Activated CD8-positive, alpha-beta memory T cell treated with anti-CD3 and anti-CD28 coated beads for 36 hours (primary cell): Measurements from ENCODE around the gene ODF2. TPM values are rescaled to one million over a fixed set of nuclear protein-coding genes. Genes with fewer than 3 reads are reported as not detected.
"Not testable (repeated sequence)": the region's sequence is repeated elsewhere in the genome, so short reads cannot be mapped to it uniquely, and the experiment has no call there.

Experiments
- CTCF ChIA-PET: fragments of 350-600 bp; sonication (Branson Sonifier 250); formaldehyde crosslinking; loops from one replicate; lab custom pipeline; 2021; ENCODE audit warnings: antibody characterized with exemption; lab: Charles Lee
- POLR2A ChIA-PET: fragments of 350-600 bp; sonication (Branson Sonifier 250); formaldehyde crosslinking; loops from one replicate; lab custom pipeline; 2021; ENCODE audit warnings: antibody characterized with exemption; lab: Charles Lee
- total RNA-seq, 2 experiments: library from RNA; stranded (reverse); gene quantifications; one replicate each; pipeline ENCODE4 v1.2.3, GENCODE V29; 2021

Gene ODF2
- total RNA-seq, 2 experiments from 2014 or later: 72.4 to 73.4 TPM

GRCh38 chr9:128499920-128500319, 44.1 kb downstream of the ODF2 start:
- POLR2A ChIA-PET: no interaction called here
- CTCF ChIA-PET: no interaction called here

DNA sequence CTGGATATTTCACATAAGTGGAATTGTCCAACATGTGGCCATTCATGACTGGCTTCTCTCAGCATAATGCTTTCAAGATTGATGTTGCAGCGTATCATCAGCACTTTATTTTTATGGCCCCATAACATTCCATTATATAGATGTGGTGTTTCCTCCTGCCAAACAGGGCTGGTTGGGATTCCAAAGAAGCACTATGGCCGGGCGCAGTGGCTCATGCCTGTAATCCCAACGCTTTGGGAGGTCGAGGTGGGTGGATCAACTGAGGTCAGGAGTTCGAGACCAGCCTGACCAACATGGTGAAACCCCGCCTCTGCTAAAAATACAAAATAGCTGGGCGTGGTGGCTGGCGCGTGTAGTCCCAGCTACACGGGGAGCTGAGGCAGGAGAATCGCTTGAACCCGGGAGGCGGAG, 47.6 kb downstream of the ODF2 start:
- POLR2A ChIA-PET, CTCF ChIA-PET: not testable (repeated sequence)

- ChIA-PET POLR2A (no interaction called here), CTCF (no interaction called here)
Observed at GRCh38 chr9:128503870-128504269, 48.1 kb downstream of the ODF2 start.

- POLR2A ChIA-PET: interaction anchor here (0.5 to 1.3 kb wide), 6 partner anchors 46 to 708 kb away, joined by 4 to 5 read pairs (median 4); partner anchors contain the start of genes SPTAN1 and URM1
- CTCF ChIA-PET: interaction anchor here (0.8 to 1.1 kb wide), 4 partner anchors 66 to 210 kb away, joined by 3 read pairs; no protein-coding TSS in a partner anchor
Observed at GRCh38 chr9:128504485-128505413, 48.9 kb downstream of the ODF2 start, which contains the start of gene GLE1. TSS of gene GLE1 (plus strand) at chr9:128504719. CDS start at chr9:128504806, 87 bp downstream.

DNA sequence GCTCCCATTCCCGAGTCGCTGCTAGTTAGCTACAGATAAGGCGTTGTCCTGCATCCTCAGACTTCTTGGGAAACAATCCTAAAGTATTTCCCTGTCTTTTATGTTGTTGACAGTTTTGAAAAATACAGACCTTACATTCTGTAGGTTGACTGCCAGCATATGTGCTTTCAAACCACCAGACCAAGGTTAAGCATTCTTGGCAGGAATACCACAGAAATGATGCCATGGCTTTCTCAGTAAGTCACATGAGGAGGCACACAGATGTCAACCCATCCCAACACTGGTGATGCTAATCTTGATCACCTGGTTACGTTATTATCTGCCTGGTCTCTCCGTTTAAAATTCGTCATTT, 49.6 kb downstream of the ODF2 start:
- POLR2A ChIA-PET: interaction anchor here (0.5 to 1.3 kb wide), 5 partner anchors 46 to 708 kb away, joined by 4 to 5 read pairs (median 4); partner anchors contain the start of genes SPTAN1 and URM1
- CTCF ChIA-PET: interaction anchor here (0.9 to 1.1 kb wide), 3 partner anchors 67 to 164 kb away, joined by 3 read pairs; no protein-coding TSS in a partner anchor

- CTCF ChIA-PET, POLR2A ChIA-PET: not testable (repeated sequence)
Observed at GRCh38 chr9:128505906-128506305, 50.1 kb downstream of the ODF2 start.

DNA sequence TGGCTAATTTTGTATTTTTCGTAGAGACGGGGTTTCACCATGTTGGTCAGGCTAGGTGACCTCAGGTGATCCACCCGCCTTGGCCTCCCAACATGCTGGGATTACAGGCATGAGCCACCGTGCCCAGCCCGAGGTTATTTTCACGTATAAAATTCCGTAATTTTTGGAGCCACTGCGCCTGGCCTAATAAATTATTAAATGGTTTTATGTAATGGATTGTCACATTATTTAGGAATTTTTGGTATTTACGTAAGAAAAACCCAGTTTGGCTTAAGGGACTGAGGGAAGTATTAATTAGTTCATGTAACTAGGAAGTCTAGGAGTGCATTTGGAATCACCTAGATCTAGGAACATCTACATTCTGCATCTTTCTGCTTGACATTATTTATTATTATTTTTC, 57.0 kb downstream of the ODF2 start:
- POLR2A ChIA-PET: interaction anchor here (0.6 kb wide), 1 partner anchor 47 kb away, joined by 3 read pairs; no protein-coding TSS in a partner anchor
- CTCF ChIA-PET: no interaction called here

- CTCF ChIA-PET: interaction anchor here (0.5 to 0.6 kb wide), 2 partner anchors 109 to 456 kb away, joined by 3 read pairs; no protein-coding TSS in a partner anchor
- POLR2A ChIA-PET: interaction anchor here (0.7 kb wide), 1 partner anchor 158 kb away, joined by 5 read pairs; no protein-coding TSS in a partner anchor
Observed at GRCh38 chr9:128521956-128522355, 66.2 kb downstream of the ODF2 start.

GRCh38 chr9:128523199-128523925, 67.6 kb downstream of the ODF2 start:
- CTCF ChIA-PET: no interaction called here
- POLR2A ChIA-PET: no interaction called here

GRCh38 chr9:128526720-128527119, 70.9 kb downstream of the ODF2 start:
- CTCF ChIA-PET: no interaction called here
- POLR2A ChIA-PET: no interaction called here

- ChIA-PET CTCF (interaction anchor here (0.6 kb wide), 1 partner anchor 31 kb away, joined by 3 read pairs; no protein-coding TSS in a partner anchor), POLR2A (no interaction called here)
Observed at GRCh38 chr9:128528445-128529160, 72.8 kb downstream of the ODF2 start.

DNA sequence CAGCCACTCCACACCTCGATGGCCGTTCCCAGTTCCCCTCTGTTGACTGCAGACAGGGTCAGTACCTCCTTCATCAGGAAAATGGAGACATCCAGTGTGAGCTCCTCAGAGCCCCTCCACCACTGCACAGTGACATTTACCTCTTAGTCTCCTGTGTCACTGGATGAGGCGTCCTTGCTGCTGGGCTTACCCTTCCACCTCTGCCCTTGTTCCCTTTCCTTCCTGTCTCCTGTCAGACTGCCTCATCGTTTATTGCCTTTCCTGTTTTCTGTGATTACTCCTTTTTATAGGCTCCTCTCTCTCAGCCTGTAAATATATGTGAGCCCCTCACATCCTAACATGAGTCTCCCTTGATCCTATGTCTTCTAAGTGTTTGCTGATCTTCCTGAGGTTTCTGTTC, 73.4 kb downstream of the ODF2 start:
- CTCF ChIA-PET: interaction anchor here (0.6 kb wide), 1 partner anchor 30 kb away, joined by 3 read pairs; no protein-coding TSS in a partner anchor
- POLR2A ChIA-PET: no interaction called here

DNA sequence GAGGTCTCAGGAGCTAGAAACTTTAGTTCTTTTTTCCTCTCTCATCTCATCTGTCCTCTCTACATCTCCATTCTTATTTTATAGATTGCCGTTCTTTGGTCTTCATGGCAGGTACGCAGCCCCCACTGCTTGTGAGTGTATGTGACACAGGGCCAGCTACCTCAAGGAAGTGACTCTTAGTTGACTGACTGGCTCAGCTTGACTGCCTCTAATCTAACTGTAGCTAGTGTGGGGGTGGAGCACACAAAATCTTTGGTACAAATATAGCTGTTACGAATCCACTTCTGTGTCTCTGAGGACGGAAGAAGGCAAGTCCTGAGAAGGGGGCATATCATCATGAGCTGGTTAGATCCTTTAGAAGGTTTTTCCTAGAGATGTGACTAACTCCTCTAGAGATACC, 76.8 kb downstream of the ODF2 start:
- ChIA-PET POLR2A (no interaction called here), CTCF (interaction anchor here (0.6 to 1.0 kb wide), 2 partner anchors 94 to 1205 kb away, joined by 3 to 4 read pairs; no protein-coding TSS in a partner anchor)

DNA sequence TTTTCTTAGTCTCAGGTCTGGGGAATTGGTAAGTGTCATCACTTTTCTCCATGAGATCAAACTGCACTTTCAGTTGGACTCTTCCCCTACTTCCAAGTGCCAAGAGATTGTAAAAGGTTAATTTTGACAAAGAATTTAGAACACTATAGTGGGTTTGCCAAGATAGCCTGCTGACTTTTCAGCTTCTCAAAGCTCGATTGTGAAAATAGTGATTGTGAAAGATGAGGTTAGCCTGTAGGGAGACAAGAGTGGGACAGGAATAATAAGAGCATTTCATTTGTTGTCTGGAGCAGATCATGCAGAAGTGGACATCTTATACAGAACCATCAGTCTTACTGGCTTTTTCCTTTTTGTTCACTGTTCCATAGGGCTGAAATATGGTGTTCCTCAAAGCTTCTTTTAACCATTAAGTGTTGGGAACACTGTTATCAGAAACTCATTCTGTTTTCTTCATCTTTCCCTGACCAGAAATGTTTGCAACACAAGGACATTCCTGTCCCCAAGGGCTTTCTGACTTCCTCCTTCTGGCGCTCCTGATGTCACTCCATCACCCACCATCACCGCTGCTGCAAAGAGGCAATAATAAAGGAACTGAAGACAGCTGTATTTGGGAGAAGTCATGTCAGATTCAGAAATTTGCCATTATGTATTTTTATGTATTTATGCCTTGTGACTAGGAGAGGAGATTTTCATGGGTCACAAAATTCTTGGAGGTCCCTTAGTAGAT, 85.0 kb downstream of the ODF2 start:
- POLR2A ChIA-PET: interaction anchor here (1.1 kb wide), 1 partner anchor 11 kb away, joined by 3 read pairs; the partner anchor contains the start of gene SPTAN1
- CTCF ChIA-PET: no interaction called here

- ChIA-PET CTCF (no interaction called here), POLR2A (no interaction called here)
Observed at GRCh38 chr9:128546504-128546903, 90.7 kb downstream of the ODF2 start.

DNA sequence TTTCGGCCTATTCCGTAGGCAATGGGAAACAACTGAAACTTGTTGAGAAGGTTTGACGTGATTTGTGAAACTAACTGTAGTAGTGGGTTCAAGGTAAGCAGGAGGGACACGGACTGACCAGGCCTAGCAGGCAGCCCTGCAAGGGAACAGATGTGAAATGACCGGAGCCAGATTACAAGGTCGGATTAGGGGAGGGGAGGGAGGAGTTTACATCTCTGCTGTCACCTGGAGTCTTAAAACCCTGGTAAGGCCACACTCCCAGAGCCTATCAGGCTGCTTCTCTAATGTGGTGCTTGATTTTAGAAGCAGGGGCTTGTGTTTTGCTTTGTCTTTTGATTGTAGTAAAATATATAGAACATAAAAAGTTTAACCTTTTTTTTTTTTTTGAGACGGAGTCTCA, 93.1 kb downstream of the ODF2 start:
- CTCF ChIA-PET: no interaction called here
- POLR2A ChIA-PET: no interaction called here

DNA sequence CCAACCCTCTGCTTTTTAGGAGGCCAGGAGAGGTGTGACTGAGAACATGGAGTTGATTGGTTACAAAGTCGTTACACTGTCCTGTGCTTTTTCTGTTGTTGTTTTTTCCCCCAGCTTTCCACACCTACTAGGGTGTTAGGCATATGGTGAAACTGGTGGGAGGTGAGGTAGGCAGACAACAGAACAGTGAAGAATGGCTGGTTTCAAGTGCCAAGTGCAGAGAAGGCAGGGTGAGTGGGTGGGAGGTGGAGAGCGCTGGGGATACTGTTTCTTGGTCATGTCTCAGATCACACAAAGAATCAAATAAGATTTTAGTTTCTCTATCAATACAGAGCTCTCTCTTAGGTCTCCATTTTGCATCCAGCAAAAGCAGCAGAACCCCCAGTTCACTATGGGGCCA, 94.4 kb downstream of the ODF2 start:
- CTCF ChIA-PET: interaction anchor here (0.6 kb wide), 2 partner anchors 488 to 1594 kb away, joined by 4 read pairs; no protein-coding TSS in a partner anchor

More for the DNA sequence above, 94.4 kb downstream of the ODF2 start:
- POLR2A ChIA-PET: interaction anchor here (0.6 to 1.9 kb wide), 6 partner anchors 10 to 274 kb away, joined by 3 to 5 read pairs (median 4); partner anchors contain the start of genes GLE1, GOLGA2 and SWI5
